GM12872 (cell line): ENCODE measurements around the gene SFI1.

ENCODE experiments used
- CTCF ChIP-seq: IDR thresholded peaks from 3 replicates; pipeline ENCODE4 v1.5.1; 2011; ENCODE audit warnings: low read depth, mild to moderate bottlenecking, low read length, moderate library complexity; ENCODE audit not compliant: insufficient read depth

The SFI1 gene

GRCh38 chr22:31496735-31497146 lies 405 bp downstream of the SFI1 start:
- TF ChIP-seq CTCF: no peak

- no peak for TF ChIP-seq CTCF
Observed at GRCh38 chr22:31497148-31497938, 1.0 kb downstream of the SFI1 start.

GRCh38 chr22:31501738-31502137 lies 5.4 kb downstream of the SFI1 start:
- TF ChIP-seq CTCF: no peak

- no peak for TF ChIP-seq CTCF
Observed at GRCh38 chr22:31503211-31503964, 7.1 kb downstream of the SFI1 start.

GRCh38 chr22:31504282-31504681 lies 7.9 kb downstream of the SFI1 start:
- no peak for TF ChIP-seq CTCF

GRCh38 chr22:31508536-31508935 lies 12.2 kb downstream of the SFI1 start:
- TF ChIP-seq CTCF: no peak

GRCh38 chr22:31509061-31509762 lies 12.9 kb downstream of the SFI1 start:
- TF ChIP-seq CTCF: no peak
